A673 (cell line): ENCODE measurements around the gene SPP1.

Experiments
- EZH2 ChIP-seq: fragments of 200-600 bp; sonication (generic); IDR thresholded peaks from 2 replicates; pipeline ENCODE4 v1.6.1; 2017; ENCODE audit warnings: borderline replicate concordance, low read depth, mild to moderate bottlenecking, mixed read lengths, antibody characterized with exemption, low read length; ENCODE audit not compliant: poor library complexity, severe bottlenecking
- TF ChIP-seq, protein P1 (sequence below): fragments of 300-800, 200-600 bp; sonication (generic); conservative IDR thresholded peaks from 2 replicates; pipeline ENCODE4 v1.5.1; 2017; ENCODE audit warnings: low read depth, mild to moderate bottlenecking, antibody characterized with exemption, low read length, moderate library complexity, mixed read lengths

DNA sequence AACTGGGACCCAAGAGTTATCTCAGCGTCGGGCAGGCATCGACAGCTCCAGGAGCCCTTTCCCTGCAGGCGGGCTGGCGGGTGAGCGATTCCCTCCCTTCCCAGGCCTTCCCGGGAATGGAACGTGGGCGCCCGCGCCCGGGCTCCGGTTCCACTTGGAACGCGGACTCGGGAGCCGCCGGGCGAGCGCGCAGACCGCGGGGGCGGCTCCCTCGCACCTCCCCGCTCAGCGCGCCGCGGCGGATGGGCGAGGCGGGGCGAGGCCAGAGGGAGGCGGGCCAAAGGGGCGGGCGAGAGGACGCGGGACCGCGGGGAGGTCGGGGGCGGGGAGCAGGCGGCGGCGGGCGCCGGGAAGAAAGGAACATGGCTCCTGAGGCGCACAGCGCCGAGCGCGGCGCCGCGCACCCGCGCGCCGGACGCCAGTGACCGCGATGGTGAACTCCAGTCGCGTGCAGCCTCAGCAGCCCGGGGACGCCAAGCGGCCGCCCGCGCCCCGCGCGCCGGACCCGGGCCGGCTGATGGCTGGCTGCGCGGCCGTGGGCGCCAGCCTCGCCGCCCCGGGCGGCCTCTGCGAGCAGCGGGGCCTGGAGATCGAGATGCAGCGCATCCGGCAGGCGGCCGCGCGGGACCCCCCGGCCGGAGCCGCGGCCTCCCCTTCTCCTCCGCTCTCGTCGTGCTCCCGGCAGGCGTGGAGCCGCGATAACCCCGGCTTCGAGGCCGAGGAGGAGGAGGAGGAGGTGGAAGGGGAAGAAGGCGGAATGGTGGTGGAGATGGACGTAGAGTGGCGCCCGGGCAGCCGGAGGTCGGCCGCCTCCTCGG lies 32.0 kb downstream of the SPP1 start, which contains the start of gene PKD2:
- TF ChIP-seq, protein P1, sequence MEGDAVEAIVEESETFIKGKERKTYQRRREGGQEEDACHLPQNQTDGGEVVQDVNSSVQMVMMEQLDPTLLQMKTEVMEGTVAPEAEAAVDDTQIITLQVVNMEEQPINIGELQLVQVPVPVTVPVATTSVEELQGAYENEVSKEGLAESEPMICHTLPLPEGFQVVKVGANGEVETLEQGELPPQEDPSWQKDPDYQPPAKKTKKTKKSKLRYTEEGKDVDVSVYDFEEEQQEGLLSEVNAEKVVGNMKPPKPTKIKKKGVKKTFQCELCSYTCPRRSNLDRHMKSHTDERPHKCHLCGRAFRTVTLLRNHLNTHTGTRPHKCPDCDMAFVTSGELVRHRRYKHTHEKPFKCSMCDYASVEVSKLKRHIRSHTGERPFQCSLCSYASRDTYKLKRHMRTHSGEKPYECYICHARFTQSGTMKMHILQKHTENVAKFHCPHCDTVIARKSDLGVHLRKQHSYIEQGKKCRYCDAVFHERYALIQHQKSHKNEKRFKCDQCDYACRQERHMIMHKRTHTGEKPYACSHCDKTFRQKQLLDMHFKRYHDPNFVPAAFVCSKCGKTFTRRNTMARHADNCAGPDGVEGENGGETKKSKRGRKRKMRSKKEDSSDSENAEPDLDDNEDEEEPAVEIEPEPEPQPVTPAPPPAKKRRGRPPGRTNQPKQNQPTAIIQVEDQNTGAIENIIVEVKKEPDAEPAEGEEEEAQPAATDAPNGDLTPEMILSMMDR: no peak
- no peak for TF ChIP-seq EZH2
